HepG2 (cell line): ENCODE results near the gene ETV5. TPM values are rescaled to one million over a fixed set of nuclear protein-coding genes. Genes with fewer than 3 reads are reported as not detected.

Experiments
- AGO1 ChIP-seq: fragments of 200-400 bp; formaldehyde crosslinking; IDR thresholded peaks from 2 replicates; pipeline ENCODE4 v1.6.1; 2017; ENCODE audit warnings: mild to moderate bottlenecking, low read depth, low read length, moderate library complexity; ENCODE audit not compliant: poor library complexity, severe bottlenecking
- CCDC6 ChIP-seq: sonication (generic); formaldehyde crosslinking; IDR thresholded peaks from 2 replicates; pipeline ENCODE4 v1.8.1; 2022; ENCODE audit warnings: mild to moderate bottlenecking, missing genetic modification reagents, moderate library complexity
- DRAP1 ChIP-seq: IDR thresholded peaks from 2 replicates; pipeline ENCODE4 v1.6.1; 2016; ENCODE audit warnings: missing genetic modification reagents, missing compliant biosample characterization
- KDM2A ChIP-seq: sonication (generic); formaldehyde crosslinking; IDR thresholded peaks from 2 replicates; pipeline ENCODE4 v1.4.0; 2020; ENCODE audit warnings: low read depth, missing genetic modification reagents, borderline replicate concordance
- NAIF1 ChIP-seq: sonication (generic); formaldehyde crosslinking; IDR thresholded peaks from 2 replicates; pipeline ENCODE4 v1.5.0; 2020; ENCODE audit warnings: mild to moderate bottlenecking, missing genetic modification reagents, borderline replicate concordance
- SSRP1 ChIP-seq: IDR thresholded peaks from 2 replicates; pipeline ENCODE4 v1.6.1; 2016; ENCODE audit warnings: control low read depth
- TARDBP ChIP-seq: sonication (generic); formaldehyde crosslinking; IDR thresholded peaks from 2 replicates; pipeline ENCODE4 v1.8.0; 2022; ENCODE audit warnings: mild to moderate bottlenecking, missing genetic modification reagents
- ZBTB20 ChIP-seq: sonication (generic); formaldehyde crosslinking; IDR thresholded peaks from 2 replicates; pipeline ENCODE4 v1.8.1; 2023; ENCODE audit warnings: missing genetic modification reagents, low read depth, mild to moderate bottlenecking, borderline replicate concordance
- ZBTB7A ChIP-seq: sonication (generic); formaldehyde crosslinking; IDR thresholded peaks from 2 replicates; pipeline ENCODE4 v1.8.0; 2022; ENCODE audit warnings: mild to moderate bottlenecking, missing genetic modification reagents
- ZNF12 ChIP-seq: sonication (generic); formaldehyde crosslinking; IDR thresholded peaks from 2 replicates; pipeline ENCODE4 v1.5.0; 2020; ENCODE audit warnings: missing genetic modification reagents
- ZNF160 ChIP-seq: sonication (generic); formaldehyde crosslinking; IDR thresholded peaks from 2 replicates; pipeline ENCODE4 v1.8.0; 2022; ENCODE audit warnings: mild to moderate bottlenecking, inconsistent platforms, missing genetic modification reagents
- ZNF20 ChIP-seq: sonication (generic); formaldehyde crosslinking; IDR thresholded peaks from 2 replicates; pipeline ENCODE4 v1.4.0; 2020; ENCODE audit warnings: mild to moderate bottlenecking, moderate library complexity, missing genetic modification reagents
- ZNF337 ChIP-seq: sonication (generic); formaldehyde crosslinking; IDR thresholded peaks from 2 replicates; pipeline ENCODE4 v1.5.1; 2020; ENCODE audit warnings: missing genetic modification reagents, low read depth, mild to moderate bottlenecking, borderline replicate concordance
- polyA plus RNA-seq, 8 experiments: library from polyadenylated mRNA; depleted of rRNA in 3 of 8; stranded (reverse) in 7 of 8; unstranded in 1 of 8; fragments of >200 nt; fragmentation: Illumina TruSeq in 4 of 8; extraction: Trizol in 4 of 8; gene quantifications; 2 replicates each; pipeline versions ENCODE4 v1.2.1 to v1.2.3, GENCODE V29; 2011 to 2016; ENCODE audit warnings: low read depth in 4 of 8, missing spikeins in 1 of 8, mixed read lengths in 1 of 8; ENCODE audit not compliant: insufficient read depth in 1 of 8
- total RNA-seq, 5 experiments: library from RNA; depleted of rRNA; stranded (reverse); fragments of >200 nt; fragmentation: Illumina TruSeq; extraction: Trizol; gene quantifications; 2 replicates each; pipeline ENCODE4 v1.2.3, GENCODE V29; 2016; ENCODE audit warnings: low read depth in 1 of 5
- TF ChIP-seq, protein P1 (sequence below): sonication (generic); formaldehyde crosslinking; IDR thresholded peaks from 2 replicates; pipeline ENCODE4 v1.4.0; 2020; ENCODE audit warnings: missing genetic modification reagents
- TF ChIP-seq, protein P2 (sequence below): IDR thresholded peaks from 2 replicates; pipeline ENCODE4 v1.6.1; 2012; ENCODE audit warnings: low read depth, low read length, improper control_type of control experiment
- TF ChIP-seq, protein P3 (sequence below): sonication (generic); formaldehyde crosslinking; IDR thresholded peaks from 2 replicates; pipeline ENCODE4 v1.4.0; 2020; ENCODE audit warnings: mild to moderate bottlenecking, missing genetic modification reagents, borderline replicate concordance

The ETV5 gene
- total and polyA plus RNA-seq, 2 of the 13 experiments (the other 11 are each of a cell fraction or from before 2014, with no cell fraction given), result 52.9 to 57.2 TPM

GRCh38 chr3:186097663-186098451 lies 11.0 kb downstream of the ETV5 start (continued):
- TF ChIP-seq, protein P1, sequence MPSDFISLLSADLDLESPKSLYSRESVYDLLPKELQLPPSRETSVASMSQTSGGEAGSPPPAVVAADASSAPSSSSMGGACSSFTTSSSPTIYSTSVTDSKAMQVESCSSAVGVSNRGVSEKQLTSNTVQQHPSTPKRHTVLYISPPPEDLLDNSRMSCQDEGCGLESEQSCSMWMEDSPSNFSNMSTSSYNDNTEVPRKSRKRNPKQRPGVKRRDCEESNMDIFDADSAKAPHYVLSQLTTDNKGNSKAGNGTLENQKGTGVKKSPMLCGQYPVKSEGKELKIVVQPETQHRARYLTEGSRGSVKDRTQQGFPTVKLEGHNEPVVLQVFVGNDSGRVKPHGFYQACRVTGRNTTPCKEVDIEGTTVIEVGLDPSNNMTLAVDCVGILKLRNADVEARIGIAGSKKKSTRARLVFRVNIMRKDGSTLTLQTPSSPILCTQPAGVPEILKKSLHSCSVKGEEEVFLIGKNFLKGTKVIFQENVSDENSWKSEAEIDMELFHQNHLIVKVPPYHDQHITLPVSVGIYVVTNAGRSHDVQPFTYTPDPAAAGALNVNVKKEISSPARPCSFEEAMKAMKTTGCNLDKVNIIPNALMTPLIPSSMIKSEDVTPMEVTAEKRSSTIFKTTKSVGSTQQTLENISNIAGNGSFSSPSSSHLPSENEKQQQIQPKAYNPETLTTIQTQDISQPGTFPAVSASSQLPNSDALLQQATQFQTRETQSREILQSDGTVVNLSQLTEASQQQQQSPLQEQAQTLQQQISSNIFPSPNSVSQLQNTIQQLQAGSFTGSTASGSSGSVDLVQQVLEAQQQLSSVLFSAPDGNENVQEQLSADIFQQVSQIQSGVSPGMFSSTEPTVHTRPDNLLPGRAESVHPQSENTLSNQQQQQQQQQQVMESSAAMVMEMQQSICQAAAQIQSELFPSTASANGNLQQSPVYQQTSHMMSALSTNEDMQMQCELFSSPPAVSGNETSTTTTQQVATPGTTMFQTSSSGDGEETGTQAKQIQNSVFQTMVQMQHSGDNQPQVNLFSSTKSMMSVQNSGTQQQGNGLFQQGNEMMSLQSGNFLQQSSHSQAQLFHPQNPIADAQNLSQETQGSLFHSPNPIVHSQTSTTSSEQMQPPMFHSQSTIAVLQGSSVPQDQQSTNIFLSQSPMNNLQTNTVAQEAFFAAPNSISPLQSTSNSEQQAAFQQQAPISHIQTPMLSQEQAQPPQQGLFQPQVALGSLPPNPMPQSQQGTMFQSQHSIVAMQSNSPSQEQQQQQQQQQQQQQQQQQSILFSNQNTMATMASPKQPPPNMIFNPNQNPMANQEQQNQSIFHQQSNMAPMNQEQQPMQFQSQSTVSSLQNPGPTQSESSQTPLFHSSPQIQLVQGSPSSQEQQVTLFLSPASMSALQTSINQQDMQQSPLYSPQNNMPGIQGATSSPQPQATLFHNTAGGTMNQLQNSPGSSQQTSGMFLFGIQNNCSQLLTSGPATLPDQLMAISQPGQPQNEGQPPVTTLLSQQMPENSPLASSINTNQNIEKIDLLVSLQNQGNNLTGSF (CRISPR knock-in tag), result no peak
- TF ChIP-seq ZBTB7A (CRISPR knock-in tag) (0 out of 2 replicates have a peak, but pooled peaks have one; percentile 38), ZNF20 (CRISPR knock-in tag) (no peak), ZNF160 (no peak), DRAP1 (CRISPR knock-in tag) (peak; percentile 73), CCDC6 (CRISPR knock-in tag) (no peak; the same call in 1 of the 2 replicates), KDM2A (CRISPR knock-in tag) (peak; percentile 74), NAIF1 (CRISPR knock-in tag) (peak; percentile 97), AGO1 (no peak), ZNF12 (CRISPR knock-in tag) (no peak), TARDBP (CRISPR knock-in tag) (peak; percentile 78), ZNF337 (CRISPR knock-in tag) (peak; percentile 69; the same call in 1 of the 2 replicates), ZBTB20 (CRISPR knock-in tag) (no peak), SSRP1 (peak; percentile 2; the same call in 1 of the 2 replicates)
- TF ChIP-seq, protein P2, sequence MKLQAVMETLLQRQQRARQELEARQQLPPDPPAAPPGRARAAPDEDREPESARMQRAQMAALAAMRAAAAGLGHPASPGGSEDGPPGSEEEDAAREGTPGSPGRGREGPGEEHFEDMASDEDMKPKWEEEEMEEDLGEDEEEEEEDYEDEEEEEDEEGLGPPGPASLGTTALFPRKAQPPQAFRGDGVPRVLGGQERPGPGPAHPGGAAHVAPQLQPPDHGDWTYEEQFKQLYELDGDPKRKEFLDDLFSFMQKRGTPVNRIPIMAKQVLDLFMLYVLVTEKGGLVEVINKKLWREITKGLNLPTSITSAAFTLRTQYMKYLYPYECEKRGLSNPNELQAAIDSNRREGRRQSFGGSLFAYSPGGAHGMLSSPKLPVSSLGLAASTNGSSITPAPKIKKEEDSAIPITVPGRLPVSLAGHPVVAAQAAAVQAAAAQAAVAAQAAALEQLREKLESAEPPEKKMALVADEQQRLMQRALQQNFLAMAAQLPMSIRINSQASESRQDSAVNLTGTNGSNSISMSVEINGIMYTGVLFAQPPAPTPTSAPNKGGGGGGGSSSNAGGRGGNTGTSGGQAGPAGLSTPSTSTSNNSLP, result peak; percentile 33; the same call in 1 of the 2 replicates
- TF ChIP-seq, protein P3, sequence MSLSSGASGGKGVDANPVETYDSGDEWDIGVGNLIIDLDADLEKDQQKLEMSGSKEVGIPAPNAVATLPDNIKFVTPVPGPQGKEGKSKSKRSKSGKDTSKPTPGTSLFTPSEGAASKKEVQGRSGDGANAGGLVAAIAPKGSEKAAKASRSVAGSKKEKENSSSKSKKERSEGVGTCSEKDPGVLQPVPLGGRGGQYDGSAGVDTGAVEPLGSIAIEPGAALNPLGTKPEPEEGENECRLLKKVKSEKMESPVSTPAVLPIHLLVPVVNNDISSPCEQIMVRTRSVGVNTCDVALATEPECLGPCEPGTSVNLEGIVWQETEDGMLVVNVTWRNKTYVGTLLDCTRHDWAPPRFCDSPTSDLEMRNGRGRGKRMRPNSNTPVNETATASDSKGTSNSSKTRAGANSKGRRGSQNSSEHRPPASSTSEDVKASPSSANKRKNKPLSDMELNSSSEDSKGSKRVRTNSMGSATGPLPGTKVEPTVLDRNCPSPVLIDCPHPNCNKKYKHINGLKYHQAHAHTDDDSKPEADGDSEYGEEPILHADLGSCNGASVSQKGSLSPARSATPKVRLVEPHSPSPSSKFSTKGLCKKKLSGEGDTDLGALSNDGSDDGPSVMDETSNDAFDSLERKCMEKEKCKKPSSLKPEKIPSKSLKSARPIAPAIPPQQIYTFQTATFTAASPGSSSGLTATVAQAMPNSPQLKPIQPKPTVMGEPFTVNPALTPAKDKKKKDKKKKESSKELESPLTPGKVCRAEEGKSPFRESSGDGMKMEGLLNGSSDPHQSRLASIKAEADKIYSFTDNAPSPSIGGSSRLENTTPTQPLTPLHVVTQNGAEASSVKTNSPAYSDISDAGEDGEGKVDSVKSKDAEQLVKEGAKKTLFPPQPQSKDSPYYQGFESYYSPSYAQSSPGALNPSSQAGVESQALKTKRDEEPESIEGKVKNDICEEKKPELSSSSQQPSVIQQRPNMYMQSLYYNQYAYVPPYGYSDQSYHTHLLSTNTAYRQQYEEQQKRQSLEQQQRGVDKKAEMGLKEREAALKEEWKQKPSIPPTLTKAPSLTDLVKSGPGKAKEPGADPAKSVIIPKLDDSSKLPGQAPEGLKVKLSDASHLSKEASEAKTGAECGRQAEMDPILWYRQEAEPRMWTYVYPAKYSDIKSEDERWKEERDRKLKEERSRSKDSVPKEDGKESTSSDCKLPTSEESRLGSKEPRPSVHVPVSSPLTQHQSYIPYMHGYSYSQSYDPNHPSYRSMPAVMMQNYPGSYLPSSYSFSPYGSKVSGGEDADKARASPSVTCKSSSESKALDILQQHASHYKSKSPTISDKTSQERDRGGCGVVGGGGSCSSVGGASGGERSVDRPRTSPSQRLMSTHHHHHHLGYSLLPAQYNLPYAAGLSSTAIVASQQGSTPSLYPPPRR (CRISPR knock-in tag), result peak; percentile 60; the same call in 1 of the 2 replicates
